CD8-positive, alpha-beta memory T cell (primary cell): ENCODE results near the gene SYCP2. TPM values are rescaled to one million over a fixed set of nuclear protein-coding genes. Genes with fewer than 3 reads are reported as not detected.

Experiments
- CTCF ChIA-PET: fragments of 350-600 bp; sonication (Branson Sonifier 250); formaldehyde crosslinking; loops from one replicate; lab custom pipeline; 2021; ENCODE audit warnings: antibody characterized with exemption; lab: Charles Lee
- POLR2A ChIA-PET: fragments of 350-600 bp; sonication (Branson Sonifier 250); formaldehyde crosslinking; loops from one replicate; lab custom pipeline; 2021; ENCODE audit warnings: antibody characterized with exemption; lab: Charles Lee
- DNase-seq, 5 donors: peaks; one replicate each; pipeline versions ENCODE4 v3.0.0 to v3.0.0-alpha.2; 2020 to 2022; ENCODE audit warnings: mixed read lengths in 1 of 5
- H3K27ac ChIP-seq: one replicate; pipeline ENCODE4 v1.7.0; 2013; ENCODE audit warnings: low read depth, mild to moderate bottlenecking, low read length, moderate library complexity
- H3K27me3 ChIP-seq: 2 replicates; pipeline ENCODE4 v1.7.0; 2013; ENCODE audit warnings: low read length, mild to moderate bottlenecking; ENCODE audit not compliant: insufficient read depth, poor library complexity, severe bottlenecking
- H3K36me3 ChIP-seq: 2 replicates; pipeline ENCODE4 v1.7.0; 2013; ENCODE audit warnings: mild to moderate bottlenecking, low read length, moderate library complexity; ENCODE audit not compliant: insufficient read depth
- H3K4me1 ChIP-seq: 2 replicates; pipeline ENCODE4 v1.7.0; 2013; ENCODE audit warnings: mild to moderate bottlenecking, low read length, moderate library complexity; ENCODE audit not compliant: insufficient read depth
- H3K4me3 ChIP-seq: 2 replicates; pipeline ENCODE4 v1.7.0; 2013; ENCODE audit warnings: mild to moderate bottlenecking, low read length
- H3K9me3 ChIP-seq: 2 replicates; pipeline ENCODE4 v1.7.0; 2013; ENCODE audit warnings: mild to moderate bottlenecking, low read length
- H3K27ac Mint-ChIP-seq, 8 donors: one replicate each; pipeline ENCODE4 v1.8.0; 2020 to 2021; ENCODE audit warnings: mixed read lengths in 8 of 8, mild to moderate bottlenecking in 6 of 8, inconsistent platforms in 3 of 8, moderate library complexity in 3 of 8
- H3K27me3 Mint-ChIP-seq, 2 donors: one replicate each; pipeline ENCODE4 v1.8.0; 2020 to 2021; ENCODE audit warnings: mixed read lengths in 2 of 2, mild to moderate bottlenecking in 1 of 2, moderate library complexity in 1 of 2
- H3K36me3 Mint-ChIP-seq, 3 donors: one replicate each; pipeline ENCODE4 v1.8.0; 2020 to 2021; ENCODE audit warnings: mixed read lengths in 3 of 3, inconsistent platforms in 1 of 3, mild to moderate bottlenecking in 1 of 3
- H3K4me1 Mint-ChIP-seq, 3 donors: one replicate each; pipeline ENCODE4 v1.8.0; 2020 to 2021; ENCODE audit warnings: mixed read lengths in 3 of 3, inconsistent platforms in 1 of 3, mild to moderate bottlenecking in 1 of 3
- H3K4me3 Mint-ChIP-seq, 7 donors: one replicate each; pipeline ENCODE4 v1.8.0; 2020 to 2021; ENCODE audit warnings: mixed read lengths in 7 of 7, mild to moderate bottlenecking in 6 of 7, moderate library complexity in 4 of 7, inconsistent platforms in 2 of 7
- H3K9me3 Mint-ChIP-seq, 5 donors: one replicate each; pipeline ENCODE4 v1.8.0; 2020 to 2022; ENCODE audit warnings: mixed read lengths in 5 of 5, mild to moderate bottlenecking in 3 of 5, moderate library complexity in 2 of 5, inconsistent platforms in 1 of 5
- polyA plus RNA-seq: library from polyadenylated mRNA; unstranded; fragments of 300-500 nt; fragmentation: Illumina TruSeq; gene quantifications from one replicate; pipeline ENCODE4 v1.2.3, GENCODE V29; 2021
- total RNA-seq, 2 experiments: library from RNA; stranded (reverse); gene quantifications; one replicate each; pipeline ENCODE4 v1.2.3, GENCODE V29; 2021

The SYCP2 gene
- total and polyA plus RNA-seq, 3 experiments from 2014 or later: 2.3 to 3.8 (median 3.4) TPM

DNA sequence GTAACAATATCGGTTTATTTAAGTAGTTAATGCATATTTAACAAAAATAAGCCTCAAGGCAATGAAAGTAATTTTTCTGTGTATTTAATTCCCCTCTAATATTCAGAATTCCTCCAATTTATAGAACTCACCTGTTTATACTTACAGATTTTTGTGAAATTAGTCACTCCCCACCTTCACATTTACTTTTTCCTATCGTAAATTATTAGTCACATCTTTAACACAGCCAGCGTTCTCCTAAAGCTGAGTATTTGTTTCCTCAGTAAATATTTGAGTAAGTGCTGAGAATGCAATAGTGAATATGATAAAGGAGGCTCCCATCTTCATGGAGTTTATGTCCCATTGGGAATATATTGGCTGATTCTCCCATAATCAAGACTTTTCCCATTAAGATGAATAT lies 88.0 kb downstream of the SYCP2 start:
- CTCF ChIA-PET: no interaction called here
- Histone ChIP-seq H3K27me3 (no peaks in the 10 kb centered on the region), H3K27ac (no peak overlapping the region), H3K4me1 (no peaks in the 10 kb centered on the region), H3K4me3 (no peak overlapping the region), H3K36me3 (no peaks in the 10 kb centered on the region), H3K9me3 (no peaks in the 10 kb centered on the region)
- no peaks in the 10 kb centered on the region for H3K4me1 Mint-ChIP-seq
- no peak overlapping the region for H3K27ac Mint-ChIP-seq
- no peak for DNase-seq
- H3K9me3 Mint-ChIP-seq: no peaks in the 10 kb centered on the region
- POLR2A ChIA-PET: no interaction called here
- no peak overlapping the region for H3K4me3 Mint-ChIP-seq
- H3K36me3 Mint-ChIP-seq: no peaks in the 10 kb centered on the region
- no peaks in the 10 kb centered on the region for H3K27me3 Mint-ChIP-seq

DNA sequence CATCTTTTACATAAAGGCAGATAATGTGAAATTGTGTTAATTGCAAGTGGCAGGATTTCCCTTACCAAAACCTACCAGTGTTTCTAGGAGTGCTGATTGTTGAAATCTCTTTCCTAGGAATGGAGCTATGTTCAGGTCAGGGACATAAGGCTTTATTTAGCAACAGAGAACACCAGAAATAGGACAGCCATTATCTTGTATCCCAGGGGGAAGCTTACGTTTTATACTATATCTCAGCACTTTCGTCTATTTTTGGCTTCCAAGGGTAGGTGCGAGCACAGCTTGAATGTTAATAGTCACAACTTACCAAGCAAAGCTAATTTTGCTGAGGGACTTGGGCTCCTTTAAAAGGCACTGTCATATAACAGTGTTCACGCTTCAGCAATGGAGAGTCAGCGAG lies 94.0 kb downstream of the SYCP2 start:
- Mint-ChIP-seq H3K4me3 (no peak overlapping the region), H3K36me3 (no peaks in the 10 kb centered on the region), H3K27me3 (peaks cover 1 to 17% of the 10 kb centered on the region in 2 donors), H3K4me1 (no peaks in the 10 kb centered on the region), H3K27ac (no peak overlapping the region), H3K9me3 (no peaks in the 10 kb centered on the region)
- no peaks in the 10 kb centered on the region for H3K4me1 ChIP-seq
- H3K27me3 ChIP-seq: no peaks in the 10 kb centered on the region
- ChIA-PET POLR2A (no interaction called here), CTCF (no interaction called here)
- DNase-seq: no peak
- H3K27ac ChIP-seq: no peak overlapping the region
- no peaks in the 10 kb centered on the region for H3K9me3 ChIP-seq
- no peaks in the 10 kb centered on the region for H3K36me3 ChIP-seq
- H3K4me3 ChIP-seq: no peak overlapping the region

DNA sequence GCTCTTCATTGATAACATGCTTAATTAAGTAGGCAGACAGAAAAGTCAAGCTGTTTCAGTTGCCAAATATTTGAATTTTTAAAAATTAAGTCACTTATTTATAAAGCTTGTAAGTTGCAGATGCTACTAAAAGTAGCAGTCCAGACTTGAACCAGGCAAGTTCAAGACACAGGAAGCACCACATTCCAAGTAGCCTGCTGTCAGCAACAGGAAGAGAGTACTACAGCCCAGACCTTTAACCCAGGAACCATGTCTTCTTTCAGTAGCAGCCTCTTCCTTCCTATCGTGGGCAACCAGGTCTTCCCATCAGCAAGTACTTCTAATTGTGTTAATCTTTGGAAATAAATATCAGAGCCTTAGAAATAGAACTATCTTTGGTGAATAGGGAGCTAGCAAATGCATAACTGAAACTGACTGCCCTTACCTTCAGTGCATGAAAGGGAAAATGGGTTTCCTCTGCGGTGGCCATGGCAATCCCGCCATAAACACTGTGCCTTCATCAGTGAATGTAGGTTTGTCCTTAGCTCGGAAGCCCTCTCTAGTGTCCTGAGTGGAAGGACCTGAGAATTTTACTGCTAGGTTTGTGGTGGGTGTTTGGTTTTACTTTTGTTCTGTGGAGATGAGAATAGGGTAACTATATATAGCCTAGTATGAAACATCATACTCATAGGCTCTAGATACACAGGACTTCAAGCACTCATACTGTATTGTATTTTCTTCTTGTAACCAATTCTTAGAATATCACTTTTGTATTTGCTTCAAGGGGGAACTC lies 95.6 kb downstream of the SYCP2 start:
- POLR2A ChIA-PET: no interaction called here

DNA sequence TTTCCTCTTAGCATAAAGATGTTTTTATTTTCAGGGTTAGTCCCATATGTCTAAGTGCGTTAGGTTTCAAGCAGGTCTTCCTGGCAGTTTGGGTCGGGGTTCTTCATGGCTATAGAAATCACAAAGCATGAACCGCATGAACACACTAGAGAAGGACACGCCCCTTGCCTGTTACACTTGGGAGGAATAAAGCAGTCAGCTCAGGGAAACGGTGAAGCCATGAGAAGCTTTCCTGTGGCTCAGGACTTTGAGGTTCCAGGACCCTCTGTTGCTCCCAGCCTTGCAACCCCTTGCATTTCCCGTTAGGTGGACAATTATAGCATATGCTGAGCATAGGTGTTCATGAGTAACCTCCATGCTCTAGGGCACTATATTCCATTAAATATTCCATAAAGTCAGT lies 96.7 kb downstream of the SYCP2 start:
- no peaks in the 10 kb centered on the region for H3K4me1 ChIP-seq
- POLR2A ChIA-PET: no interaction called here
- H3K4me3 ChIP-seq: no peak overlapping the region
- Mint-ChIP-seq H3K27ac (no peak overlapping the region), H3K27me3 (peaks cover 4 to 19% of the 10 kb centered on the region in 2 donors), H3K4me3 (no peak overlapping the region), H3K36me3 (no peaks in the 10 kb centered on the region), H3K9me3 (no peaks in the 10 kb centered on the region), H3K4me1 (no peaks in the 10 kb centered on the region)
- CTCF ChIA-PET: no interaction called here
- no peaks in the 10 kb centered on the region for H3K27me3 ChIP-seq
- H3K9me3 ChIP-seq: no peaks in the 10 kb centered on the region
- H3K36me3 ChIP-seq: no peaks in the 10 kb centered on the region
- DNase-seq: no peak
- no peak overlapping the region for H3K27ac ChIP-seq

More for the DNA sequence above, 95.6 kb downstream of the SYCP2 start:
- Histone ChIP-seq H3K4me3 (no peak overlapping the region), H3K27me3 (no peaks in the 10 kb centered on the region), H3K27ac (no peak overlapping the region), H3K4me1 (no peaks in the 10 kb centered on the region), H3K36me3 (no peaks in the 10 kb centered on the region), H3K9me3 (no peaks in the 10 kb centered on the region)
- H3K4me1 Mint-ChIP-seq: no peaks in the 10 kb centered on the region
- CTCF ChIA-PET: no interaction called here
- no peaks in the 10 kb centered on the region for H3K9me3 Mint-ChIP-seq
- DNase-seq: no peak
- H3K27me3 Mint-ChIP-seq: peaks cover 1 to 19% of the 10 kb centered on the region in 2 donors
- H3K4me3 Mint-ChIP-seq: no peak overlapping the region
- H3K27ac Mint-ChIP-seq: no peak overlapping the region
- H3K36me3 Mint-ChIP-seq: no peaks in the 10 kb centered on the region

DNA sequence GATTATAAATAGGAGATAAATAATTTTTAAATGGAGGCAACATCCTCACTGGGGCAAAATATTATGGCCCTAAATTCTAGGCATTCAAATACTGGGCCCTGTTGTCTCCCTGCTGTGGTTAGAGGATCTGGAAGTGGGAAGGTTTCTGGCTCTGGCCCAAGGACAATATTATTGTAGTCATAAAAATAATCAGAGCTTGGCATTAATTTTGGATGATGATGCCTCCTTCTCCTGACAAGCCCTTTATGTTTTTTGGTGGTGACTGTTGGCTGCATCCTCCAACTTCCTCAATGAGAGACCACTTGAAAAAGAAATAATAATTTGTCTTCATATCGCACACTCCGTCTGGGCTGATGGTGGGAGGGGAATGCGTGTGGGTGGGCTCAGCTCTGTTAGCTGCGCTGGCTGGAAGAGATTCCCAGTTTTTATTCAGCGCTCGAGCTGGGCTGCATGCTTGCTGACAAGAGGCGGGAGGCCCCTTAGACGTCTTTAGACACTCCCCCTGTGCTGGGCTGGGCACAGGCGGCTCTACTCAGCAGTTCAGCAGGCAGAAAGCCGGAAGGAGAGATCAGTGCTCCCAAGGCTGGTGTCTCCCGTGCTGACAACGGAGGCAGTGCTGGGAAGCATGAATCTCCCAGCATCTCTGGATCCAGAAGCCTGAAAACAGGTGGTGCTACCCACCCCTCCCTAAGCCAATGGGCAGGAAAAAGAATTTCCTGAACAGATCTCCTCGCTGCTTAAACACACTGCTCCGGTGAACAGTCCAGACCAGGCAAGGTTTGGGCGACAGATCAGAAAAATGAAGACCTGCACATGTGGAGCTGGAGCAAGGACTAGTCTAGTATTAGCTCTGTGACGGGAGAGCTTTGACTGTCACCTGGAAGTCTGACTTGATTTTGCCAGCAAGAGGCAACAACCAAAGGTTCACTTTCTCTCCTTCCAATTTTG lies 97.7 kb downstream of the SYCP2 start:
- DNase-seq: no peak
- H3K27me3 ChIP-seq: no peaks in the 10 kb centered on the region
- no peaks in the 10 kb centered on the region for H3K36me3 Mint-ChIP-seq
- ChIA-PET CTCF (no interaction called here), POLR2A (no interaction called here)
- no peaks in the 10 kb centered on the region for H3K9me3 Mint-ChIP-seq
- no peaks in the 10 kb centered on the region for H3K4me1 Mint-ChIP-seq
- H3K27me3 Mint-ChIP-seq: peaks cover 7 to 19% of the 10 kb centered on the region in 2 donors
- no peak overlapping the region for H3K4me3 ChIP-seq
- H3K9me3 ChIP-seq: no peaks in the 10 kb centered on the region
- H3K27ac Mint-ChIP-seq: no peak overlapping the region
- H3K4me3 Mint-ChIP-seq: no peak overlapping the region
- H3K27ac ChIP-seq: no peak overlapping the region
- no peaks in the 10 kb centered on the region for H3K36me3 ChIP-seq
- H3K4me1 ChIP-seq: no peaks in the 10 kb centered on the region

DNA sequence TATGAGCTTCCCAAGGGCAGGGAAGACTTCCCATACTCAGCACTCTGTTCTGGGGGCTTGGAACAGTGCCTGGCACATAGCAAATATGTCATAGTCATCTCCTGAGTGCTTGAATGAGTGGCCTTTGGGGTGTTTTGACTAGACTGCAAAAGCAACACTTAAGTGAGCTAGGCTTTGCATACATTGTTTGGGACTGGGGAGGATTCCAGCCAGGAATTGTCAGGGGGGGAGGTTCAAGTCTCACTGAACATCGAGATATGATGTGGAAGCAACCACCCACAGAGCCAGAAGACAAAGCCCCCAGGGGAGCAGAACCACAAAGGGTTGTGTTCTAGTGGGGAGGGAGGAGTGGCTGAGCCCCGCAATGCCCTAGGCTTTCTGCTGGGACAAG lies 98.4 kb downstream of the SYCP2 start:
- no peak for DNase-seq
- no peaks in the 10 kb centered on the region for H3K27me3 ChIP-seq
- no peak overlapping the region for H3K27ac Mint-ChIP-seq
- H3K36me3 Mint-ChIP-seq: no peaks in the 10 kb centered on the region
- no peak overlapping the region for H3K4me3 Mint-ChIP-seq
- no peaks in the 10 kb centered on the region for H3K4me1 ChIP-seq
- H3K27me3 Mint-ChIP-seq: peaks cover 10 to 22% of the 10 kb centered on the region in 2 donors
- ChIA-PET POLR2A (no interaction called here), CTCF (no interaction called here)
- no peaks in the 10 kb centered on the region for H3K36me3 ChIP-seq
- H3K9me3 ChIP-seq: no peaks in the 10 kb centered on the region
- no peak overlapping the region for H3K27ac ChIP-seq
- H3K4me3 ChIP-seq: no peak overlapping the region
- H3K4me1 Mint-ChIP-seq: no peaks in the 10 kb centered on the region
- H3K9me3 Mint-ChIP-seq: no peaks in the 10 kb centered on the region

DNA sequence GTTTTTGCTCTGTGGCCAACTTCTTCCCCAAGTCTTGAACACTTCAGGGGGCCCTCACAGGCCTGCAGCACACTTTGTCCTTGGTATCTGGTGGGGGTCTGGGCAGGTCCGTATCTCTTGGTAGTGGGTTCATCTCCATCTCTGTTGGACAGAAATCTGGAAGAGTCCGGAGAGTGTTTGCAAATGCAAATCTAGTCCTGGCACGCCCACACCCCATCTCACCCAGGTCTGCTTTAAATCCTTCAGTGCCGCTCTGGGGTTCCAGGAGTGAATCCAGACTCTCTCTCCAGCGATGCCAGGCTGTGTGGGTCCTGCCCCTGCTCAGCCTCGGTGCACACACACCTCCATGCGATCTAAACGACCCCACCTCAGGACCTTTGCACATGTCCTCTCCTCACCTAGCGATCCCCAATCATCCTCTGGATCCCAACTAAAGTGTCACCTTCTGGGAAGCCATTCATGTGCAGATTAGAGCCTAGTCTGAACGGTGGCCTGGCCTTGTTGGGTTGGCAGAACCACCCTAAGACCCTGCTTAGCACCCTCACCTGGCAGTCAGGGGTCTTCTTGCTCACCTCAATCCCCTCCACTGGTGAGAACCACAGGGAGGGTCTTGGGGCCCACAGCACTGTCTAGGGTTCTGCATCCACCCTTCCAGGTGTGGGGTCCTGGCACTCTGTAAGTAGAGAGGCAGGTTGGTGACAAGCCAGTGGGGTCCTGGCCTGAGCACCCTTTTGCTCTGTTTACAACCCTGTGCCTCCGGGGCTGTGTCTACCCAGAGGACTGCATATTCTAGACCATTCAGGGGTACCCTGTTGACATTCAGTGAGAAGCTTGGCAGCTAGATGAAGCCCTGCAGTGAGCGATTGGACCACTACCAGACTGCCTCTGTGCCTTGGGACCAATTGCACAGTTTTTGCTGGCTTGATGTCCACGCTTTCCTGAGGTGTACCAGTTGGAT lies 100.8 kb downstream of the SYCP2 start:
- no peak for DNase-seq
- H3K4me1 Mint-ChIP-seq: no peaks in the 10 kb centered on the region
- H3K27me3 Mint-ChIP-seq: peaks cover 12 to 32% of the 10 kb centered on the region in 2 donors
- no peaks in the 10 kb centered on the region for H3K27me3 ChIP-seq
- no peaks in the 10 kb centered on the region for H3K4me1 ChIP-seq
- no peak overlapping the region for H3K4me3 ChIP-seq
- no peak overlapping the region for H3K27ac ChIP-seq
- H3K36me3 ChIP-seq: no peaks in the 10 kb centered on the region
- H3K36me3 Mint-ChIP-seq: no peaks in the 10 kb centered on the region
- no peaks in the 10 kb centered on the region for H3K9me3 Mint-ChIP-seq
- no peak overlapping the region for H3K27ac Mint-ChIP-seq
- no peak overlapping the region for H3K4me3 Mint-ChIP-seq
- POLR2A ChIA-PET: no interaction called here
- H3K9me3 ChIP-seq: no peaks in the 10 kb centered on the region
- CTCF ChIA-PET: no interaction called here
